Osteocyte (in vitro differentiated cells): ENCODE measurements around the gene DPH6. TPM values are rescaled to one million over a fixed set of nuclear protein-coding genes. Genes with fewer than 3 reads are reported as not detected.

Source experiments
- DNase-seq: peaks from one replicate; pipeline ENCODE4 v3.0.0; 2021; ENCODE audit warnings: mixed read lengths; ENCODE audit not compliant: unreplicated experiment; ENCODE audit errors: extremely low spot score
- H3K27ac Mint-ChIP-seq: one replicate; pipeline ENCODE4 v1.8.0; 2021; ENCODE audit warnings: mild to moderate bottlenecking, mixed read lengths; ENCODE audit not compliant: unreplicated experiment
- H3K27me3 Mint-ChIP-seq: one replicate; pipeline ENCODE4 v1.8.0; 2021; ENCODE audit warnings: mixed read lengths; ENCODE audit not compliant: unreplicated experiment
- H3K36me3 Mint-ChIP-seq: one replicate; pipeline ENCODE4 v1.8.0; 2021; ENCODE audit warnings: mixed read lengths; ENCODE audit not compliant: unreplicated experiment
- H3K4me1 Mint-ChIP-seq: one replicate; pipeline ENCODE4 v1.8.0; 2021; ENCODE audit warnings: mixed read lengths; ENCODE audit not compliant: unreplicated experiment
- H3K4me3 Mint-ChIP-seq: one replicate; pipeline ENCODE4 v1.8.0; 2021; ENCODE audit warnings: mild to moderate bottlenecking, moderate library complexity, mixed read lengths; ENCODE audit not compliant: unreplicated experiment
- H3K9me3 Mint-ChIP-seq: one replicate; pipeline ENCODE4 v1.8.0; 2021; ENCODE audit warnings: mixed read lengths; ENCODE audit not compliant: unreplicated experiment
- CTCF ChIP-seq: fragments of 200-600 bp; sonication (generic); IDR thresholded peaks from 2 replicates; pipeline ENCODE4 v1.5.0; 2021; ENCODE audit warnings: antibody characterized with exemption, mild to moderate bottlenecking, moderate library complexity
- total RNA-seq: library from RNA; stranded (reverse); gene quantifications from 2 replicates; pipeline ENCODE4 v1.2.1, GENCODE V29; 2021

Gene DPH6
- total RNA-seq, 1 donor from 2014 or later, result 14.3 TPM

DNA sequence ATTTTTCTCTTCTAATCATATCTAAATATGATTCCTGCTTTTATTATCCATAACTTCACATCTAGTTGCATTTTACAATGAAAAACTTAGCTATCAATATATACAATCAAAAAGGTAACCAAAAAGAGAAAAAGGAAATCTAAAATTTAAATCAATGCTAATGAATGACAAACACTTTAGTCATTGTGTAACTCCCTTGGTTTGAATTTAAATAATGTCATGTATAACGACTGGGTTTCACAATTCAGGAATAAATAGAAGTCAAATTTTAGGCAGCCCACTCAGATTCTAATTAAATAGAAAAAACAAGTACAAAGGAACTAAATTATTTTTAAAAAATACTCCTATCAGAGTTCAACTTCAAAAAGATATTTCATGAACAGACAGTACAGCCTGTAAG lies 26.9 kb downstream of the DPH6 start:
- H3K27me3 Mint-ChIP-seq, result no peaks in the 10 kb centered on the region
- H3K27ac Mint-ChIP-seq, result no peak overlapping the region
- H3K9me3 Mint-ChIP-seq, result no peaks in the 10 kb centered on the region
- peaks cover 36% of the 10 kb centered on the region for H3K4me1 Mint-ChIP-seq
- no peak overlapping the region for H3K4me3 Mint-ChIP-seq
- peaks cover 2% of the 10 kb centered on the region for H3K36me3 Mint-ChIP-seq
- no peak for DNase-seq
- TF ChIP-seq CTCF, result no peak

DNA sequence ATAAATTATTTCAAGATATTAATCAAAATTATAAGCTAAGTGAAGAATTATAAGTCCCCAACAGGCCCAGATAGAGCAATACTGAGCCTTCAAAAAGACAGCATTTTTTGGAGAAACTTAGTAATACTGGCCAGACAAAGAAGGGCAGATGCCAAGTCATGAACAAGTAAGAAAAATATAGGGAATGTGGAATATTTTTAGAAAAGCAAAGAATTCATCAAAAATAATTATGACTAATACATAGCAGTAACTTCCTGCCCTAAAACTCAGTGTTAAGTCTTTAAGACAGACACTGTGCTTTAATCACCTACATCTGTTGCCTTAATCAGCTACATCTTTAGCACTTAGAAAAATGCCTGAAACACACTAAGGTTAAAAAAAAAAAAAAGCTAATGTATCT lies 31.2 kb downstream of the DPH6 start:
- no peak overlapping the region for H3K4me3 Mint-ChIP-seq
- no peaks in the 10 kb centered on the region for H3K27me3 Mint-ChIP-seq
- TF ChIP-seq CTCF, result no peak
- peaks cover 6% of the 10 kb centered on the region for H3K36me3 Mint-ChIP-seq
- DNase-seq, result no peak
- H3K9me3 Mint-ChIP-seq, result peaks cover 4% of the 10 kb centered on the region
- H3K27ac Mint-ChIP-seq, result peak overlapping the region; percentile 80
- H3K4me1 Mint-ChIP-seq, result peaks cover 25% of the 10 kb centered on the region

GRCh38 chr15:35507932-35508638 lies 37.9 kb downstream of the DPH6 start:
- no peaks in the 10 kb centered on the region for H3K27me3 Mint-ChIP-seq
- peaks cover 6% of the 10 kb centered on the region for H3K36me3 Mint-ChIP-seq
- H3K9me3 Mint-ChIP-seq, result peaks cover 4% of the 10 kb centered on the region
- peaks cover 24% of the 10 kb centered on the region for H3K4me1 Mint-ChIP-seq
- no peak overlapping the region for H3K27ac Mint-ChIP-seq
- no peak for TF ChIP-seq CTCF
- no peak for DNase-seq
- H3K4me3 Mint-ChIP-seq, result no peak overlapping the region

GRCh38 chr15:35506272-35506870 lies 39.6 kb downstream of the DPH6 start:
- H3K36me3 Mint-ChIP-seq, result peaks cover 4% of the 10 kb centered on the region
- peaks cover 24% of the 10 kb centered on the region for H3K4me1 Mint-ChIP-seq
- peaks cover 2% of the 10 kb centered on the region for H3K9me3 Mint-ChIP-seq
- DNase-seq, result no peak
- no peaks in the 10 kb centered on the region for H3K27me3 Mint-ChIP-seq
- no peak overlapping the region for H3K27ac Mint-ChIP-seq
- no peak for TF ChIP-seq CTCF
- no peak overlapping the region for H3K4me3 Mint-ChIP-seq

DNA sequence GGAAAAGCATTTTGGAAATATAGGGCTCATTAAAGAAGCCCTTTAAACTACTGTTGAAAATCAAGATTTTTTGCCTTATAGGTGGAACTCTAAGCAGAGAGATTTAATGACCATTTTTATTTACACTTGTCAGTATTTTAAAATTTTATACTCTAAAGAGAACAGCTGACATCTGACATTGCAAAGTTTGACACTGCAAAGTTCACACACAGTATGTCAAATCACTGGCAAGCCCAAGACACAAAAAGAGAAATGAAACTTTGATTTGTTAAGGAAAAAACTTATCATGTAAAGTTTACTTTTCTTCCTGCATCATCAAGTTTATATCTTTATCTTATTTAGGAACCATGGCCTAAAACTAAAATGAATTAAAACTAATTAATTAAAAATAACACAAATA lies 40.2 kb downstream of the DPH6 start:
- Mint-ChIP-seq H3K27ac (no peak overlapping the region), H3K4me3 (no peak overlapping the region), H3K9me3 (no peaks in the 10 kb centered on the region), H3K36me3 (no peaks in the 10 kb centered on the region), H3K27me3 (no peaks in the 10 kb centered on the region), H3K4me1 (peaks cover 24% of the 10 kb centered on the region)
- no peak for DNase-seq
- no peak for TF ChIP-seq CTCF
